Hindlimb muscle (tissue), 1 donor: ENCODE results near the gene MATN3. TPM values are rescaled to one million over a fixed set of nuclear protein-coding genes. Genes with fewer than 3 reads are reported as not detected.

Experiments
- DNase-seq: peaks from one replicate; pipeline ENCODE4 v3.0.0-alpha.2; 2013
- polyA plus RNA-seq: library from polyadenylated mRNA; unstranded; fragments of 120-200 nt; gene quantifications from one replicate; pipeline ENCODE4 v1.2.1, GENCODE V29; 2013; ENCODE audit not compliant: insufficient read length

MATN3 gene
- polyA plus RNA-seq, 1 donor: 1.1 TPM

GRCh38 chr2:20001361-20001863, 11.1 kb downstream of the MATN3 start:
- no peak for DNase-seq

DNA sequence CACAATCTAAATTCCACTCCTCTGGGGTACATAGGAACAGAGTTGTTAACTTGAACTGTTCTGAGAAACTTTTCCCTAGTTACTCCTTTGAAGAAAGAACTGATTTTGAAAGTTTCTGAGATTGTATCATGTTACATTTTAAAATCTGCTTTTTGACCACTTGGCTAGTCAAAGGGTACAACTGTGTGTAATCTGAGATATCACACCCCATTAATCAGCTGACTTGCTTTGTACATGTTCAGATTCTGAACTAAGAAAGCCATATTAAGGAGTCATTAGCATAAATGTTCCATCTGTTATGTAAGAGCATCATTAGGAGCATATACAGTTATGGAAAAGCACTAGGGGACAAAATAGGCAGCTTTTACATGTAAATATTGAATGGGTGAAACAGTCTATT, 18.7 kb downstream of the MATN3 start:
- DNase-seq: no peak

GRCh38 chr2:19991895-19992294, 20.6 kb downstream of the MATN3 start:
- DNase-seq: no peak

DNA sequence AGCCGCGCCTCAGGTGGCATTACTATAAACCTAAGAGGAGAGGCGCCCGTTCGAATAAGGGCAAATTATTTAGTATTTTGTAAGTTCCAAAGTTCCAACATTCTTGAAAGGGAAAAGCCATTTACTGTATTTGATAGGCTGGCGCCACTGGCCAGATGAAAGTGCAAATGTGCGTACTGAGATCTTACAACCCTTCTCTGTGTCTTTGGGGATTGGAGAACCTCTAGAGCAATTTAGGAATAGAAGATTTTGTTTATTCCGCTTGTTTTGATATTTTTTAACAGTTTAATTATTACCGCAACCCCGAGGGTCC, 22.1 kb downstream of the MATN3 start:
- DNase-seq: no peak

GRCh38 chr2:19989667-19990415, 22.6 kb downstream of the MATN3 start, which contains the start of gene WDR35:
Gene WDR35, minus strand, starts transcription at chr2:19990105. Its CDS starts 90 bp downstream, at chr2:19990015.
- peak; percentile 81 for DNase-seq

DNA sequence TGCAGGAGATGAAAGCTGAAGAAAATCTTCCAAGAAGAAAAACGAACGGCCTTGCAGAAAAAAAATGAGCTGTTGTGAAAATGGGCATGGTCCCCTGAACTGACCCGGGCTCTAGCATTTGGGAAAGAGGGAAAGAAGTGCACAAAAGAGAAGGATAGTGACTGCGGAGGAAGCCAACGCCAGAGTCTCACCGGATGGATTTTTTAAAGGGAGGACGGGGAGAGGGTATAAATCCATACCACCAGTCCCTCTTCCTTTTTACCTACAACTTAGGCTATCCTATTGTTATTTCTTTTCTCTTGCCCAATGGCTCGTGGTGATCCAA, 23.2 kb downstream of the MATN3 start:
- DNase-seq: no peak

DNA sequence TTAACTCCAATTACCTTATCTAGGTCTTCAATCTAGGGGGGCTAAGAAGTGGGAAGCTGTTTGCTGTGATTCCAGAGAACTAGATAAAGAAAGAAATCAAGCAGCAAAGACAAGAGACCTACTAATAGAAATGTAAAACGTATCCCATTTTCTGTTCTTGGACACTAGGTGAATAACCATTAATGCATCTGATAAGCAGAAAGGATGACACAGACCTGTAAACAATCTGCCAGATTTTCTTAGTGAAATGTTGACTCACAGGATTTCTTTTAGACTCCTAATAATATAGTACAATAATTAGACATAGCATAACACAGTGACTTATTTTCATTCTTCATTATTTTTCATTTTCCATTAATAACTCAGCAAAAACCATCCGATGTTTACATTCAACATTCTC, 23.9 kb downstream of the MATN3 start:
- no peak for DNase-seq

- no peak for DNase-seq
Observed at GRCh38 chr2:19987936-19988335, 24.5 kb downstream of the MATN3 start.

DNA sequence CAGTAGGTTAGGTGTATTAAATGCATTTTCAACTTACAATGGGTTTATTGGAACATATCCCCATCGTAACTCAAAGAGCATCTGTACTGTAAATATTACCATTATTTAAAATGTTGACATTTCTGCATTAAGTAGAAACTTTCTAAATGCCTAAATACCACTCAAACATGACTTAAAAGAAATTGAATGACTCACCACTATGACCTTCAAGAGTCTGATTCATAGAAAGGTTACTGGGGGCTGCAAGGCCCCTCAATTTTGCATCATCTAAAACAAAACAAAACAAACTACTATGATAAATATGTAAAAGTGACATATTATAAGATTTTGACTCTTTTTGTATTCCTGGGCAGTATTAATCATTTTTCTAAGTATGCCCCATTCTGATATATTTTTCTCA, 30.2 kb downstream of the MATN3 start:
- DNase-seq: no peak

GRCh38 chr2:19979932-19980331, 32.5 kb downstream of the MATN3 start:
- no peak for DNase-seq

DNA sequence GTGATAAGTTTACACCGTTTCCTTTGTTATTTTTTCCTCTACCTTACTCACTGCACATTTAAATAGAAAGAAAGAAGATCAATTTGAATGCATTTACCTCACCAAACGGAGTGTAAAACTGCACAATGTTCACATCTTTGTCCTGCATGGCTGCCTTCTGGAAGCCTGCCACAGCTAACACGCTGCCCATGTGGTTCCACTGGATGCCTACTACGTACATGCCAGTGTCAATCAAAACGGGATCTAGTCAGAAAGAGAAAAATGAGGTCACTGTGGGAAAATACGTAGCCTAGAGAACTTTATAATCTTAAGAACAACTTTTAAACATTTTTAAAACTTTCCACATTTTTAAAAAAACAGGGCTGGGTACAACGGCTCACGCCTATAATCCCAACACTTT, 39.0 kb downstream of the MATN3 start:
- DNase-seq: no peak

DNA sequence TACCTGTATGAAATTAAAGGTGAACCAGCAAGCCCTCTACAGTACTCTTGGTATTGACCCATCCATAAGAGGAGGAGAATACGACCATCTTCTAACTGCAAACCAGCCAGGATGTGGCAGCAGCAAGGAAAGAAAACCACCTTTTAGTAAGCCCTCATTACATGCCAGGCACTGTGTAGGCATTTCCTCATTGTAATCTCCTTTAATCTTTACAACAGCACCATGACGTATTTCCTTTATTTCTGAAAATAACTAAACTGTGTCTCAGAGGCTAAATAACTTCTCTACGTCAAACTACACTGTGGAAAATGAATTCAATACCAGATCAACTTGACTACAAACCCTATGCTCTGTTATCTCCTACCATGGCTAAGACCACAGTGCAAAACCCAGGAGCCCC, 40.8 kb downstream of the MATN3 start:
- DNase-seq: no peak

DNA sequence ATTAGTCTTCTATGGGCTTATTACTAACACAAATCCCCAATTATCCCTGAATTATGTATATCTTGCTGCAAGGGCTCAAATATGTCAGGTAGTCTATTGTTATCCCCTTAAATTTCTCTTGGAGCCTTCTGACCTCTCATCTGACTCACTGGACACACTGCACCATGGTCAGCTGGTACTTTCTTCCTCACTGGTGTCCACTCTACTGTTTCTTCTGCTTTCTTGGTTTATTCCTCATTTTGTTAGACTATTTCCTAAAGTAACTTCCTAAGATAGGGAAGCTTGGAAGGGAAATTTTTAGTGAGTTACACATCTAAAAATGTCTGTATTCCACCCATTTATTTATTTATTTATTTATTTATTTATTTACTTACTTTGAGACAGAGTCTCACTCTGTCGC, 49.1 kb downstream of the MATN3 start:
- DNase-seq: no peak

DNA sequence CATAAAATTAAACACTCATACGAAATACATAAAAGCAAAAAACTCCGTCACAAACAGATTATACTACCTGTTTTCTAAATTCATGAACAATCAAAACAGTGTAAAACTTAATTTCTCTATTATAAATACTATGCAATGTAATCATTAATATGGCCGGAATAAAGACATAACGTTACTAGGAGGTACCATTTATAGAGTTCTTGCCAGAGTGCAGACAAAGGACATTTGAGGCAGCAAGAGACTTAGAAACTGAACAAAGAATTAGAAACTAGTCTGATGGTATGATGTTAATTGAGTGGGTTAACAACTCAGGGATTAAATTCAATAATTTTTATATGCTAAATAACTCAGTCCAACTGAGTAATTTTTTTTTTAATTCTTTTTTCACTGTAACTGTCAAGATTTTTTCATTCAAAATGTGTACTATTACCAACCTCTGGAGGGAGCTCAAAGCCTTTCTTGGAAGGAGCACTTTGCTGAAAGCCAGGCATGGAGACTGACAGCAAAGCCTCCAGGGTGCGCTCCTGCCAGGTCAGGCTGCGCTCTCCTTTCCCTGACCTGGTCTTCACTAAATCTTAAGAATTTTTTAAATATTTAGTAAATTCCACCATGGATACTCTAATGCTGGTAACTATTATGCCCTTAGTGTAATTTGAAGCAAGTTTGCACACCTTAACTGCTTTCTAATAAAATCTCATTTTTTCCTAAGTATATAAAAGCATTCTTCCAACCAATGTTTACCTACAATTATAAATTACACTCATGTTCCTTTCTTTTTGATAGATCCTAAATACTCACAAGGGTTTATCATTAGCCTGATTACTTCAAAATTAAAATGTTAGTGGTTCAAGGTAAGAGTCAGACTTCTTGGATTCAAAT, 56.7 kb downstream of the MATN3 start:
- DNase-seq: peak; percentile 51

- DNase-seq: peak; percentile 49
Observed at GRCh38 chr2:19949071-19949470, 63.4 kb downstream of the MATN3 start.

GRCh38 chr2:19947184-19947940, 65.1 kb downstream of the MATN3 start:
- DNase-seq: no peak

GRCh38 chr2:19944205-19944845, 68.1 kb downstream of the MATN3 start:
- DNase-seq: no peak

DNA sequence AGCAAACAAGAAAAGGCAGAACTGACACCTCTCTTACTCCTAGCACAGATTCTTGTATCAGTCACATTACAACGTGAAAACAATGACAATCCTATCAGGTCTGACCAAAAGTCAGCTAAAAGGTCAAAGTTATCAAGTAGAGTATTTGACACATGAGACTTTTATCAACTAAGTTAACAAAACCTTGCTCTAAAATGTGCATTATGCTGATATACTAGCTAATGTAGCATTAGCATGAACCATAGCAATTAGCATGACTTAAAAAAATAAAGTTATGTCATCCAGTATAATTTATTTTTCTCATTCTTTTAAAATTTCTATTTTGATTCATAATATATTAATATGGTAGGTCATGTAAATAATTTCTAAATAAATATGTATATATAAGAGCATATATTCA, 69.3 kb downstream of the MATN3 start:
- DNase-seq: no peak

GRCh38 chr2:19942199-19942598, 70.3 kb downstream of the MATN3 start:
- DNase-seq: no peak
